GM23248 (cell line): ENCODE results near the gene PTPRN.

Experiments
- EZH2 ChIP-seq: fragments of 200-600 bp; sonication (generic); IDR thresholded peaks from 2 replicates; pipeline ENCODE4 v1.6.1; 2018; ENCODE audit warnings: antibody characterized with exemption, mild to moderate bottlenecking; ENCODE audit not compliant: insufficient read depth, poor library complexity, severe bottlenecking
- EZH2phosphoT487 ChIP-seq: fragments of 200-600 bp; sonication (generic); IDR thresholded peaks from 2 replicates; pipeline ENCODE4 v1.6.1; 2018; ENCODE audit warnings: antibody characterized with exemption, moderate library complexity, mild to moderate bottlenecking, low read depth; ENCODE audit not compliant: insufficient read depth

GRCh38 chr2:219282943-219283581, 26.1 kb downstream of the PTPRN start:
- no peak for TF ChIP-seq EZH2
- TF ChIP-seq EZH2phosphoT487, result no peak
